Stimulated activated naive CD8-positive, alpha-beta T cell treated with anti-CD3 and anti-CD28 coated beads, Interleukin-15, Interleukin-2, amounts not matched to agents 100 U/mL and 50 U/mL, for 24 hours (primary cell): ENCODE data around the gene KCNQ2.

Experiments used
- ATAC-seq: fragments of 150-1000 bp; cut with Tn5 transposase; one replicate; pipeline ENCODE4 v1.10.0; 2021
- DNase-seq: peaks from one replicate; pipeline ENCODE4 v3.0.0; 2021

Gene KCNQ2

GRCh38 chr20:63369024-63369530 lies 103.4 kb downstream of the KCNQ2 start:
- no peak for ATAC-seq

GRCh38 chr20:63368151-63368550 lies 104.3 kb downstream of the KCNQ2 start:
- ATAC-seq (no peak), DNase-seq (no peak)

More at GRCh38 chr20:63369024-63369530, 103.4 kb downstream of the KCNQ2 start:
- DNase-seq, result no peak

GRCh38 chr20:63367446-63368055 lies 104.9 kb downstream of the KCNQ2 start:
- DNase-seq, result no peak
- ATAC-seq, result no peak

- ATAC-seq (no peak), DNase-seq (no peak)
Observed at GRCh38 chr20:63366390-63367365, 105.8 kb downstream of the KCNQ2 start.

GRCh38 chr20:63365601-63366389 lies 106.7 kb downstream of the KCNQ2 start:
- no peak for DNase-seq
- no peak for ATAC-seq

- ATAC-seq, result no peak
- no peak for DNase-seq
Observed at GRCh38 chr20:63364801-63365585, 107.5 kb downstream of the KCNQ2 start.

GRCh38 chr20:63363981-63364561 lies 108.4 kb downstream of the KCNQ2 start:
- DNase-seq (no peak), ATAC-seq (no peak)

GRCh38 chr20:63363013-63363957 lies 109.2 kb downstream of the KCNQ2 start:
- no peak for ATAC-seq
- no peak for DNase-seq

- no peak for ATAC-seq
- no peak for DNase-seq
Observed at GRCh38 chr20:63362436-63363009, 109.9 kb downstream of the KCNQ2 start.

- no peak for DNase-seq
- no peak for ATAC-seq
Observed at GRCh38 chr20:63361519-63362435, 110.7 kb downstream of the KCNQ2 start.

GRCh38 chr20:63360850-63361518 lies 111.5 kb downstream of the KCNQ2 start, which contains the start of gene CHRNA4:
TSS of gene CHRNA4 (minus strand) at chr20:63361349. CDS start at chr20:63361165, 184 bp downstream.
- DNase-seq (no peak), ATAC-seq (no peak)

- no peak for ATAC-seq
Observed at GRCh38 chr20:63359937-63360849, 112.3 kb downstream of the KCNQ2 start.

GRCh38 chr20:63359164-63359934 lies 113.1 kb downstream of the KCNQ2 start:
- DNase-seq, result no peak
- ATAC-seq, result no peak

More at GRCh38 chr20:63359937-63360849, 112.3 kb downstream of the KCNQ2 start:
- no peak for DNase-seq

GRCh38 chr20:63357921-63358905 lies 114.2 kb downstream of the KCNQ2 start:
- DNase-seq (no peak), ATAC-seq (no peak)
